Endometrium (tissue), 2 donors: Measurements from ENCODE around the gene XAF1.
A peak's percentile ranks its signal among the peaks of the same experiment; 100 is the strongest.
"Not testable (repeated sequence)": the region's sequence is repeated elsewhere in the genome, so short reads cannot be mapped to it uniquely, and the experiment has no call there.

Experiments
- FAIRE-seq: peaks from 2 replicates; lab custom pipeline; 2012; peaks lifted over from hg19 to GRCh38; lab: Jason Lieb, UNC
- donor health status: control.
- donor health status: control.

The XAF1 gene, protein sequence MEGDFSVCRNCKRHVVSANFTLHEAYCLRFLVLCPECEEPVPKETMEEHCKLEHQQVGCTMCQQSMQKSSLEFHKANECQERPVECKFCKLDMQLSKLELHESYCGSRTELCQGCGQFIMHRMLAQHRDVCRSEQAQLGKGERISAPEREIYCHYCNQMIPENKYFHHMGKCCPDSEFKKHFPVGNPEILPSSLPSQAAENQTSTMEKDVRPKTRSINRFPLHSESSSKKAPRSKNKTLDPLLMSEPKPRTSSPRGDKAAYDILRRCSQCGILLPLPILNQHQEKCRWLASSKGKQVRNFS

DNA sequence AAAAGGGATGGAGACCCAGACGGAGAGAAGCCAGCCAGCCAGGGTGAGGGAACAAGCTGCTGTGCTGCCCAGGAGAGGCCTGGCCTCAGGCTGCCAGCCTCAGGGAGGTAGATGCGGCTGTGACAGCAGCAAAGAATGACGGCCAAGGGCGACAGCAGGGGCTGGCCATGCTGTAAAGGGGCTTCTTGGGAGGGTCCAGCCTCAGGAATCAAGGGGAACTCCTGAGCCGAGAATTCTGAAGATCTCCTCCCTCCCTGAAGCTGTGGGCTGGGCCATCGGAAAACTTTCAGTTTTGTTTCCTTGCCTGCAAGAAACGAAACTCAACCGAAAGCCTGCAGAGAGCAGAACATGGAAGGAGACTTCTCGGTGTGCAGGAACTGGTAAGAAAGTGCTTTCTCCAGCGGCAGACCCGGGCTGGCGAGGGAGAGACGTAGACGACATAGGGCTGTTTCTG lies at the start of gene XAF1:
Gene XAF1 (plus strand): TSS at position 316 of the 454 bp plus-strand sequence. CDS start 33 bp downstream, at position 349.
- no peak for FAIRE-seq

DNA sequence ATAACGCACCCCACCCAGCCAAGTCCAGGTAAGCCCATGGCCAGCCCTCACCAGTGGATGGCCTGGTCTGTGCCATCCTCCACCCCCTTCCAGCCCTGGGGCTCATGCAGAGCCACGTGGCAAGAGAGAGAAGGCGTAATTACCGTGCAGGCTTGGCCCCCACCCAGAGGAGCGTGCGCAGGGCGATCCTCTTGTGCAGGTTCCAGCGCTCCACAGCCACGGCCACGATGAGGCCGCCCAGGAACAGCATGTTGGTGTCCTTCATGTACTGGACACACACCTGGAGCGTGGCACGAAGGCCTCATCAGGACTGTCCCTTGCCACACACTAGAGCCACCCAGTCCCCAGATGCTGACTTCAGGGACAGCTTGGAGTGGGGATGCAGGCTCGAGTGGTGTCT lies 49.3 kb upstream of the XAF1 start:
- no peak for FAIRE-seq

DNA sequence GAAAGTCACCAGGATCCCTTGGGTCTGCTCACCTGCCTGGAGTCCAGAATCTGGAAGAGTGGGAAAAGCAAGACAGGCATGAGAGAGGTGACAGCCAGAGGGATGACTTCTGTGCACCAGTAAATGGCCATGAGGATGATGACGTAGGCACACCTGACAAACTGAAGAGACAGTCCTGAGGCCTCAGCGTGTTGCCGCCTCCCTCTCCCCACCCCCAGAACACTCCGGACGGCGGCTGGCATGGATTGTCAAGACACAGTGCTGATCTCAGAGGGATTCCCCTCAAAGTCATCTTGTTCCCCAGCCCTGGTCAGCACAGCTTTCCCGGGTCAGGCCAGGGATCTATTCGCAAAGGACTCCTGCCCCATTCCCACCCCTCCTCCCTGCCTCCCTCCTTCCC lies 48.9 kb upstream of the XAF1 start:
- FAIRE-seq, result no peak

DNA sequence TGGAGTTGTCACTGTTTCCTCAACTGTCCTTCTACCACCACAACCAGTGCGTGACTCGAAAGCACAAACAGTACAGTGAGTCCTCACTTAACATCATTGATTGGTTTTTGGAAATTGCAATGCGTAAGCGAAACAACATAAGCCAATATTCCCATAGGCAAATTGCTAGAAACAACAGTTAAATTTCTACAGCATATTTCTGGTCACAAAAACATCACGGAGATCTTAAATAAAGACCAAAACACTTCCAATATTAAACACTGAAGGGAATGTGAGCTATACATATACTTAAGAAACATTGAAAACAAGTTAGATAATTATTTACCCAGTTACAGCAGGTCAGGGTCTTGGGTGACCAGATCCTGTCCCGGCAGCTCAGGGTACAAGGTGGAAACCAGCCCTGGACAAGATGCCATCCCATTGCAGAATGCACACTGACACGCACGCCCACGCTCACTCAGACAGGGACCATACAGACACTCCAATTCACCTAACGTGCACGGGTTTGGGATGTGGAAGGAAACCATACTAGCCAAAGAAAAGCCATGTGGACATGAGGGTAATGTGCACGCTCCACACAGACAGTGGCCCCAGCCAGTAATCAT lies 47.4 kb upstream of the XAF1 start:
- no peak for FAIRE-seq

DNA sequence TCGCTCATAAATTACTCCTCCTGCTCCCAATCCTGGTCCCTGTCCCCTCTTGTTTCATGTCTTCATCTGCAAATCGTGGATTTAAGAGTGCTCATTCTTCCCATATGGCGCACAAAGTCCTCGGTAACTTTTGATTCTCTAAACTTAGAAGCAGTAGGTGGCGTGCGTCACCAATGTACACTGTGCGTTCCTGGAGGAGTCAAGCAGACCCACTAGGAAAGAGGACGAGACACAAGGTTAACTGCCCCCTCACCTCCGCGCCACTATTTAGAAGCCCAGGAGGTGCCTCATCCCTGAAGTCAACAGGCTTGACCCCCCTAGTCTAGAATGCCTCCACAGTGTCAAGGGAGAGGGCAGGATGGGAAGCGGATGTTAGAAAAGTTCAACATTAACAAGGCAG lies 45.5 kb upstream of the XAF1 start:
- no peak for FAIRE-seq

DNA sequence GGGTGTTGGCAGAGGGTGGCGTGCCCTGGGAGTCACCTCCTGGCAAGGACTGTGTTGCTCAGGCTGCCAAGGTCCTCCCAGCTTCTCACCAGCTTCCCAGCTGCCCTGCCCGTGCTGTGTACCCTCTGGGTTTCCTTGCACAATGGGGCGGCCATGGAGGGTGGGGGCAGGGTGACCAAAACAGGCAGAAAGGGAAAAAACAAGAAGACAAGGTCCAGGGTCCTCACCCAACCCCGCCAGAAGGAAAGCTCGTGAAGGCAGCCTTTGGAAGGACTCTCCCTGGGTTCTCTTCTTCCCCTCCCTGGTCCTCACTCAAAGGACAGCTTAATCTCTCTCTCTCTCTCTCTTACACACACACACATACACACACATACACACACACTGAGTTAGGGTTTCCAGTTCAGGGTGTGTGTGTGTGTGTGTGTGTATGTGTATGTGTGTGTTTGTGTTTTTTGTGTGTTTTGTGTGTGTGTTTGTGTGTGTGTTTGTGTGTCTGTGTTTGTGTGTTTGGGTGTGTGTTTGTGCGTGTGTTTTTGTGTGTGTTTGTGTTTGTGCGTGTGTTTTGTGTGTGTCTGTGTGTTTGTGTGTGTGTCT lies 44.7 kb upstream of the XAF1 start:
- FAIRE-seq, result no peak

DNA sequence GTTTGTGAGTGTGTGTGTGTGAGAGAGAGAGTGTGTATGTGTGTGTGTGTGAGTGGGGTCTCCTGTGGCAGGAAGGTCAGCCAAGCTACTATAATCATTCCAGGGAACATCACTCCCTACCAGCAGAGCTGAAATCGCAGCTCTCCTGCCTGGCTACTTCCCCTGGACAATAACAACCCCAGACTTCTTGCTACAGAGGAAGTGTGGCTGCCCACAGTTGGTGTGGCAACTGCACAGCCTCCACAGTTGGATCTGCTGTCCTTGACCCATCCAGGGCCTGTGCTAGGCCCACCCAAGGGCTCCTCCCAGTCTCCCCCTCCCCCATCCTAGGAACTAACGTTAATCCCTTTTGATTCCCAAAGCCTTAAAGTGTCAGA lies 44.2 kb upstream of the XAF1 start:
- no peak for FAIRE-seq

DNA sequence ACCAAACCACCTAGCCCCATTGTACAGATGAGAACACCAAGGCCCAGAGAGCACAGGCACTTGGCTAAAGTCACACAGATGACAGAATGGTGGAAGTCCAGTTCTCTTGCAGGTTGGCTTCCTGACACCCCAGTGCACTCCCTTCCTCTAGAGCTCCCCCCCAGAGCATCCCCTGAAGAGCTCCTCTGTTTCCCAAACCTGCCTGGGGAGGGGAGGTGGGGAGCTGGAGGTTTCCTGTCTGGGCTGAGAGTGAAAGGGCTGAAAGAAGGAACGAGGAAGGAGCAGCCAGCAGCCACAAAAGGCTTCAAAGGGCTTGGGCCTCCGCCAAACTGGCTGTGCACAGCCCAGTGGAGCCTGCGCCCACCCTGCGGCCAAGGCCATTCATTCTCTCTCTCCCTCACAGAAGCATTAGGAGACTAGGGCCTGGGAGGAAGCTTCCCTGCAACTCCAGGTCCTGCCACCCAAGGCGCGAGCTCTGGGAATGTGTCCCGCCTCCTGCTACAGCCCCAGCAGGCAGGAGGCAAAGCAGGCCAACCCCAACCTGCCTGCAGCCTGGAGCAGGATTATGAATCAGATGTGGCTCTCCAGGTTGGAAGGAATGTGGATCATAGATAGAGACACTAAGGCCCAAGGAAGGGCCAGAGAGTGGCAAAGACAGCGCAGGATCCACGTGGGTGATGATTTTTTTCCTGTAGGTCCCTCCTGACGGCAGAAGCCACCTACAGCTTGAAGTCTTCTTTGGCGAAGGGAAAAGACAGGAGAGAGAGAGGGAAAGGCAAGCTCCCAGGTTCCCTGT lies 43.6 kb upstream of the XAF1 start:
- FAIRE-seq, result no peak

DNA sequence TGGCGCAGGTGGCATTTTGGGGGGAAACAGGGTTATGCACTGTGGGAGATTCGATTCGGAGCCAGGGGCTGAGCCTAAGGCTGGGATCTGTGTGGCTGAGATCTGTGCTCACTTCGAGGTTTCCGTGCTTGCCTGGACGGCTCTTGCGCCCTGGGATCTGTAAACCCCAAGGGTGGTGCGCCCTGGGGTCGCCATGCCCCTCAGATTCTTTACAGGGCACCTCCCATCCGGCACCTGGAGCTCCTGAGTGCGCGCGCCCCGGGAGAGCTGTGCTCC lies 43.1 kb upstream of the XAF1 start:
- no peak for FAIRE-seq

DNA sequence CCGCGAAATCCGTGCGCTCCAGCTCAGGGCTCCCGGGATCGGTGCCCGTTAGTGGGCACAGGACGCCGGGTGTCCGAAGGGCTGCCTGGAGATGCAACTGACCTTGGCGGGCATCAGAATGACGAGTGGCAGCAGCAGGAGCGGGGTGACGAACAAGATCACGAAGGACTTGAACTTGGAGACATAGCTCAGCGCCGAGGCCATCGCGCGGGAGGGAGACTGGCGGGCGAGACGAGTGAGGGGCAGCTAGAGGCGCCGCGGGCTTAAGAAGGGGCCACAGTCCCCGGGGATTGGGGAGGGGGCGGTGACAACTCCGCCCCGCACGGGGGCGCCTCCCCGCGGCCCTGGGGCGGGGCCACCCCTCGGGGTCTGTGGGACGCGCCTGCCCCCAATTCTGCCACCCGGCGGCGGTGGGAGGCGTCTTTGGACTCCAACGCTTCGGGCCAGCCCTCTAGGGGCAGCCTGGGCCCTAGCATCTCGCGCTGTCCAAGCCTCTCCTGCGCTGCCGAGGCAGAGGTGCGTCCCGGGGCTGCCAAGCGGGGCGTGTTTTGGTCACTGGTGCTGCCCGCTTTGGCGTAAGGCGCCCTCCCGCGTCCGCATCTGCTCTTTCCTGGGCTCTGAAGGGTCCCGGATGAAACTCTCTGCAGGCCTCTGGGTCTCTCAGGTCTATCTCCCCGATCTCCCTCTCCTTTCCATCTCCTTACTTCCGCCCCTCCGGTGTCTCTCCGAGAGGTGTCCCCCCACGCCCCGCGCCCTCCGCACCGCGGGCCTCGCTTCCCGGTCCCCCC lies 42.5 kb upstream of the XAF1 start, which contains the start of gene SLC13A5:
Gene SLC13A5 (minus strand): TSS at position 240 of the 788 bp plus-strand sequence. CDS start 36 bp downstream, at position 204.
- FAIRE-seq, result no peak

DNA sequence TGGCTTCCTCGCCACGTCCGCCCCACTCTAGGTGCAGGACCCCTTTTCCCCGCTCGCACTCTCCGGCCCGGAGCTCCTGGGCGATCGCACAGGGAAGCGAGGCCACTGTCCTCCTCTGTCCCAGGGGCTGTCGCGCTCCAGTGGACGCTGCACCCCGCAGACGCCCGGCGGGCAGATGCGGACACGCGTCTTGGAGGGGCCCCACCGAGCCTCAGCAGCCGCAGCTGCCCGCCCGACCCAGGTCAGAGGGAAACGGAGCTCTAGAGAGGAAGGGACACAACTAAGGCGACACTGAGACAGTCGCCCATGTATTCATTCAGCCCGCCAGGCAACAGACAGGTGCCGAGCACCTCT lies 42.0 kb upstream of the XAF1 start:
- FAIRE-seq, result no peak

DNA sequence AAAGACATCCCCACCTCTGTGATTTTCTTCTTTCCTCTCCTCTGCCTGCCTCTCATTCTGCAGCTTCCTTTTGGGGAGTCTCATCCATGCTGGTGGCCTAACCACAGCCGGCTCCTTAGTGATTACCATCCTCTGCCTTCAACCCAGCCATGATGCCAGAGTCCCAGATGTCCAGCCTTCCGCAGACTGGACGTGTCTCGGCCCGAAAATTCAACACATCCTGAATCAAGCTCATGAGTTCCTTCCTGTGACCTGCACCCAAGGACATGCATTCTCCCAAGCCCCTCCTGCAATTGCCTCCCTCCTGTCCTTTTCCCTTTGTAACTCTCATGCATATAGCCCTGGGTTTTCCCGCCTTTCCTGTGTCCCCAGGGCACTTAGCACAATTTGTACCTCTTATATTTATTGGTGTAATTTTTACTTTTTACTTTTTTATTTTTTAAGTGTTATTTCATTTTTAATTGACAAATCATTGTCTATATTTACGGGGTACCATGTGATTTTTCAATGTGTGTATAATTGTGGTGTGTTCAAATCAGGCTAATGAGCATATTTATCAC lies 41.5 kb upstream of the XAF1 start:
- no peak for FAIRE-seq

DNA sequence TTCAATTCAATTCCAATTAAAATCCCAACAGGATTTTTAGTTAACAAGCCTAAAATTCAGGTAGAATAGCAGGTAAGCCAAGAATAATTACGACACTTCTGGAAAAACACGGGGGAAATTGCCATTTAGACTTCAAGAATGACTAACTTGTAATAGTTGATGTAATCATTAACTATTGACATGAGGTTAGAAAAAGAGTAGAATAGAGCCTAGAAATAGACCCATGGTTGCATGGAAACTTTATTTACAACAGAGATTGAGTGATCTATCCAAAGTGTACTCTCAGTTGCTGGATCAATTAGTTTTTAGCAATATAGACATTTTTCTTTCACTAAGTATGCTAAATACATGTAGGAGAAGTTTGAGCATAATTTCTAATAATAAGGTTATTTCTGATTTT lies 39.1 kb upstream of the XAF1 start:
- no peak for FAIRE-seq

DNA sequence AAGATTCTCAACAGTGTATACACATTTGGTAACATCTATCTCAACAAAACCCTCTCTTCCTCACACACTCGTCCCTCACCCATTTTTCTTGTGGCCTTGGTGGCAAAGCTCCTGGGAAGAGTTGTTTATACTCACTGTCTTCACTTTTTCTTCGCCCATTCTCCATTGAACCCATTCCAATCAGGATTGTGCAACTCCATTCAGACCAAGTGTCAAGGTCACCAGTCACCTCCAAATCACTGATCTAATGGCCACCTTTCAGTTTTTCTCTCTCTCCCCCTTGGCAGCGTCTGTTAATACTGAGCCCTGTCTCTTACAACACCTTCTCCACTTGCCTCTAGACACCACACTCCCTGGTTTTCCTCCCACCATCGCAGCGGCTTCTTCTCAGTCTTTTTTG lies 34.1 kb upstream of the XAF1 start:
- no peak for FAIRE-seq

DNA sequence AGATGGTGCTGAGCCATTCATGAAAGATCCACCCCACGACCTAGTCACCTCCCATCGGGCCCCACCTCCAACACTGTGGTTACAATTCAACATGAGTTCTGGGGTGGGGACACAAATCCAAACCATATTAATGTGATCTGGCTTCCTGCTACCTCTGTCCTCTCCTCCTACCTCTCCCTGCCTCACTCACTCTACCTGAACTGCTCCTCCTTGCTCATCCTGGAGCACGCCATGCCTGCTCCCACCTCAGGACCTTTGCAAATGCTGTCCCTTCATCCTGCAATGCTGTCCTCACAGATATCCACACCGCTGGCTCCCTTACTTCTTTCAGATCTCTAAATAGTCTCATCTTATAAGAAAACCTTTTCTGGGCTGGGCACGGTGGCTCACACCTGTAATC lies 31.8 kb upstream of the XAF1 start:
- no peak for FAIRE-seq

DNA sequence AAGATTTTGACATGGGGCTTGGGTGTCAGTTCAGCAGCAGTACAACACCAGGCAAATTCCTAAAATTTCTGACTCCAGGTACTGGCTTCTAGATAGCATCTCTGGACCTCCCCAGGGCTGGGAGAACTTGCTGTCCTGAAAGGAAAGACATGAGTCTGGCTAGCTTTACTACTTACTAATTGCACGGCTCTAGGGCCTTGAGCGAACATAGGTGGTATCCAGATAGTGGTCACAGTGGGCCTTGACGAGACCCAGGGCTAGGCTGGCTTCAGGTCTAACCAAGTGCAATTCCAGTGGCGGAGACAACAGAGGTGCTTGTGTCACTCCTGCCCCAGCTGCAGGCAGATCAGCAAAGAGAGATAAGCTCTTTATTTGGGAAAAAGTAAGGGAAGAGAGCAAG lies 26.3 kb upstream of the XAF1 start:
- no peak for FAIRE-seq

DNA sequence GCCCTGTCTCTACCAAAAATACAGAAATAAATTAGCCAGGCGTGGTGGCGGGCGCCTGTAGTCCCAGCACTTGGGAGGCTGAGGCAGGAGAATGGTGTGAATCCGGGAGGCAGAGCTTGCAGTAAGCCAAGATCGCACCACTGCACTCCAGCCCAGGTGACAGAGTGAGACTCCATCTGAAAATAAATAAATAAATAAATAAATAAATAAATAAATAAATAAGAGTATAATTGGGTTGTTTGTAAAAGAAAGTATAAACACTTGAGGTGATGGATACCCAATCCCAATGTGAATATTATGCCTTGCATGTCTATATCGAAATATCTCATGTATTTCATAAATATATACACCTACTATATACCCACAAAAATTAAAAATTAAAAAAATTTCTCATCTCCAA lies 9.2 kb upstream of the XAF1 start:
- FAIRE-seq, result not testable (repeated sequence)

DNA sequence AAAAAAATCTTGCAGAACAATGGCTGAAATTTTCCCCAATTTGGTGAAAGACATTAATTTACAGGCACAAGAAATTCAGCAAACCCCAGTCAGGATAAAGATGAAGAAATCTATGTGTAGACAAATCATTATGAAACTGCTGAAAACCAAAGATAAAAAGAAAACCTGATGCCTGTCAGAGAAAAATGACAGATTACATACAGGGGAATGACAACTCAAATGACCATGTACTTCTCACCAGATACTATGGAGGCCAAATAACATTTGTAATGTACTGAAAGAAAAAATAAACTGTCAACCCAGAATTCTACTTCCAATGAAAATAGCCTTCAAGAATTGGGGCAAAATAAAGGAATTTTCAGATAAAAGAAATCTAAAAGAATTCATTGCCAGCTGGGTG lies 7.2 kb upstream of the XAF1 start:
- FAIRE-seq, result no peak

DNA sequence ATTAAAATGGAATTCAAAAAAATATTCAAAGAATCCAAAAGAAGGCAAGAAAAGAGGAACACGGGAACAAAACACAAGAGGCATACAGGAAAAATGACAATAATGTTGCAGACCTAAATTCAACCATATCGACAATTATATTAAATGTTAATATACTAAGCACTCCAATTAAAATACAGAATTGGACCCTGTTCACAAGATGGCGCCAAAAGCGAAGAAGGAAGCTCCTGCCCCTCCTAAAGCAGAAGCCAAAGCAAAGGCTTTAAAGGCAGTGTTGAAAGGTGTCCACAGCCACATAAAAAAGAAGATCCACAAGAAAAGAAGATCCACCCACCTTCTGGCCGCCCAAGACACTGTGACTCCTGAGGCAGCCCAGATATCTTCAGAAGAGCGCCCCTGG lies 6.3 kb upstream of the XAF1 start:
- FAIRE-seq, result no peak

DNA sequence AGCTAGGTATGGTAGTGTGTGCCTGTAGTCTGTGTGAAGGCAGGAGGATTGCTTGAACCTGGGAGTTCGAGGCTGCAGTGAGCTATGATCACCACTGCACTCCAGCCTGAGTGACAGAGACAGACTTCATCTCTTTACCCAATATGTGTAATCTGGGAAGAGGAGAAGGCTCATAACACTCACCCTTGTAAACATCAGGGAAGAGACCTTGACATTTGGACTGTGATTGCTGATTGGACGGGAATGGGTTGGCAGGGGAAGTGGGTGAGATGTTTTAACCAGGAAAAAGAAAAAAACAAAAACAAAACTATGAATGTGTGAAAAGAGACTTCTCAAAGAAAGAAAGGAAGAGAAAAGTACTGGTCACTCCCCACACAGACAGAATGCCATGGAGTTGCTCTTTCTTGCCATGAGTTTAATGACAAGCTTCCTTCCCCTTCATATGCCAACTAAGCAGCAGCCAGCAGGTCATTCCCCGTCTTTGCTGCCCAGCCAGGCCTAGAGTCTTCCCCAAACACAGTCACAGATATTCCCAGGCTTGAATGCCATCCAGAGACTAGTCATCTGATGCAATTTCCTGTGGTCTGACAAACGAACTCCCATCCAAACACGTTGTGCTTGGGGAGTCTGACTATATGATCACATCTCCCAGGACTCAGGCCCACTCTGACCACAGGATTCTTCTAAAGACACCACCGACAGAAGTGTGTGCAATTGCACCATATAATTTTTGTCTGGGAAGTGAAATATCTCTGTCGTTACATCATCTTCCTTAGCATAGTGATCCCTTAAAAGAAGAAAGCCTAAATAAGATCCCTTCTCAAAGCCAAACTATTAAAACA lies 3.6 kb upstream of the XAF1 start:
- no peak for FAIRE-seq

DNA sequence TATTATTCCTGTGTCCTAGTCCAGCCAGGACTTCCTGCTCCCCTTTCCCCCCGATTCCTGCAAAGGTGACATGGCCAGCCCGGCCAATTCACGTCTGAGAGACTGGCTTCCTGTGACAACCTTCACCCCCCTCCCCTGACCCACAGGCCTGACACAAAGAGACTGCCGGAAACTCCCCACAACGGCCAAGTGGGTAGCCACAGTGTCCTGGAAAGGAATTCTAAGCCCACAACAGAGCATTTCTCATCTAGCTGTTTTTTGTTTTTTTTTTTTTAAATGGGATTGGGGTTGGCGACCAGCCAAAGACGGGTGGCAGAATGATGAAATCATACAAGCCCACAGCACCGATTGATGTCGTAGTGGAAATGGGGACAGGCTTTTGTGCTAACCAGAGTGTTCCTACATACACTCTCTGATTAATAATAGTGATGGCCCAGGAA lies 2.8 kb upstream of the XAF1 start:
- peak; percentile 37 for FAIRE-seq
